Measurements from ENCODE around the gene MTIF2.

DNA sequence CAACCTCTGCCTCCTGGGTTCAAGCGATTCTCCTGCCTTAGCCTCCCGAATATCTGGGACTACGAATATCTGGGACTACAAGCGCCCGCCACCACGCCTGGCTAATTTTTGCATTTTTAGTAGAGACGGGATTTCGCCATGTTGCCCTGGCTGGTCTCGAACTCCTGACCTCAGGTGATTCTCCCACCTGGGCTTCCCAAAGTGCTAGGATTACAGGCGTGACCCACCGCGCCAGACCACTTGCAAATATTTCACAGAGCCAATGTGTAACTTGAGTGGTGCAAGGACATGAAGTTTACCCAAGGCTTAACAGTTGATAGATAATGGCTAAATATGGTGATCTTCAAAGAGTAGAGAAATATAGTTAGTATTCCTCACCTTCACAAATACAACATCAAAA lies 14.1 kb upstream of the MTIF2 start:
- TF ChIP-seq, protein P1, sequence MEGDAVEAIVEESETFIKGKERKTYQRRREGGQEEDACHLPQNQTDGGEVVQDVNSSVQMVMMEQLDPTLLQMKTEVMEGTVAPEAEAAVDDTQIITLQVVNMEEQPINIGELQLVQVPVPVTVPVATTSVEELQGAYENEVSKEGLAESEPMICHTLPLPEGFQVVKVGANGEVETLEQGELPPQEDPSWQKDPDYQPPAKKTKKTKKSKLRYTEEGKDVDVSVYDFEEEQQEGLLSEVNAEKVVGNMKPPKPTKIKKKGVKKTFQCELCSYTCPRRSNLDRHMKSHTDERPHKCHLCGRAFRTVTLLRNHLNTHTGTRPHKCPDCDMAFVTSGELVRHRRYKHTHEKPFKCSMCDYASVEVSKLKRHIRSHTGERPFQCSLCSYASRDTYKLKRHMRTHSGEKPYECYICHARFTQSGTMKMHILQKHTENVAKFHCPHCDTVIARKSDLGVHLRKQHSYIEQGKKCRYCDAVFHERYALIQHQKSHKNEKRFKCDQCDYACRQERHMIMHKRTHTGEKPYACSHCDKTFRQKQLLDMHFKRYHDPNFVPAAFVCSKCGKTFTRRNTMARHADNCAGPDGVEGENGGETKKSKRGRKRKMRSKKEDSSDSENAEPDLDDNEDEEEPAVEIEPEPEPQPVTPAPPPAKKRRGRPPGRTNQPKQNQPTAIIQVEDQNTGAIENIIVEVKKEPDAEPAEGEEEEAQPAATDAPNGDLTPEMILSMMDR (IDR thresholded peaks at IDR 0.05; ENCODE audit: low read length) = no peak
- TF ChIP-seq EZH2 (optimal IDR thresholded peaks at IDR 0.05; ENCODE audit: low read depth, low read length) (no peak), EZH2phosphoT487 (IDR thresholded peaks at IDR 0.05; ENCODE audit: low read length) (no peak)
